GM10266 (cell line): ENCODE results near the gene SOCS4.
"Not testable (repeated sequence)": the region's sequence is repeated elsewhere in the genome, so short reads cannot be mapped to it uniquely, and the experiment has no call there.

ENCODE experiments used
- DNase-seq: peaks from one replicate; pipeline ENCODE4 v3.0.0; 2012; ENCODE audit errors: extremely low spot score
- CTCF ChIP-seq: IDR thresholded peaks from 2 replicates; pipeline ENCODE4 v1.5.1; 2012; ENCODE audit warnings: mild to moderate bottlenecking, low read depth; ENCODE audit not compliant: control insufficient read depth, insufficient read depth; ENCODE audit errors: missing control alignments

SOCS4 gene

GRCh38 chr14:55077170-55078151 is 50.4 kb downstream of the SOCS4 start:
- DNase-seq: no peak
- TF ChIP-seq CTCF: no peak

GRCh38 chr14:55079961-55080360 is 52.9 kb downstream of the SOCS4 start:
- DNase-seq: not testable (repeated sequence)

- no peak for DNase-seq
- TF ChIP-seq CTCF: no peak
Measured at GRCh38 chr14:55084401-55085059, 57.5 kb downstream of the SOCS4 start.

- no peak for DNase-seq
- TF ChIP-seq CTCF: no peak
Measured at GRCh38 chr14:55085060-55085660, 58.1 kb downstream of the SOCS4 start.

GRCh38 chr14:55086938-55087337 is 59.9 kb downstream of the SOCS4 start:
- no peak for TF ChIP-seq CTCF
- DNase-seq: no peak

- no peak for DNase-seq
- TF ChIP-seq CTCF: no peak
Measured at GRCh38 chr14:55088356-55088755, 61.3 kb downstream of the SOCS4 start.

- no peak for DNase-seq
Measured at GRCh38 chr14:55092341-55092740, 65.3 kb downstream of the SOCS4 start.

More at GRCh38 chr14:55092341-55092740, 65.3 kb downstream of the SOCS4 start:
- TF ChIP-seq CTCF: no peak
